LNCaP clone FGC (cell line): ENCODE data around the gene CNN1.
A peak's percentile ranks its signal among the peaks of the same experiment; 100 is the strongest.

Experiments
- DNase-seq: peaks from one replicate; pipeline ENCODE4 v3.0.0-alpha.2; 2011; ENCODE audit warnings: low read depth
- H3K4me3 ChIP-seq: 2 replicates; pipeline ENCODE4 v1.5.1; 2011; ENCODE audit warnings: mild to moderate bottlenecking, low read depth, low read length, control low read depth
- CTCF ChIP-seq: IDR thresholded peaks from 2 replicates; pipeline ENCODE4 v1.5.1; 2012; ENCODE audit warnings: mild to moderate bottlenecking; ENCODE audit not compliant: control insufficient read depth, insufficient read depth; ENCODE audit errors: extremely low read depth

CNN1 gene

GRCh38 chr19:11506967-11507366 is 31.7 kb upstream of the CNN1 start:
- no peak for DNase-seq
- no peak for TF ChIP-seq CTCF
- H3K4me3 ChIP-seq: peak overlapping the region; percentile 81

- DNase-seq: no peak
- no peak for TF ChIP-seq CTCF
- no peak overlapping the region for H3K4me3 ChIP-seq
Observed at GRCh38 chr19:11507370-11508078, 31.1 kb upstream of the CNN1 start.

- DNase-seq: no peak
- TF ChIP-seq CTCF: no peak
- H3K4me3 ChIP-seq: no peak overlapping the region
Observed at GRCh38 chr19:11510444-11510843, 28.2 kb upstream of the CNN1 start.

GRCh38 chr19:11513946-11514345 is 24.7 kb upstream of the CNN1 start:
- no peak for TF ChIP-seq CTCF
- H3K4me3 ChIP-seq: no peak overlapping the region
- no peak for DNase-seq

GRCh38 chr19:11519138-11519537 is 19.5 kb upstream of the CNN1 start:
- no peak overlapping the region for H3K4me3 ChIP-seq
- DNase-seq: no peak
- TF ChIP-seq CTCF: no peak

- DNase-seq: peak; percentile 96
- peak within 1 kb of the TSS; percentile 93 for H3K4me3 ChIP-seq
- no peak for TF ChIP-seq CTCF
Observed at GRCh38 chr19:11528551-11529341, 9.9 kb upstream of the CNN1 start, which contains the start of gene ECSIT. TSS of gene ECSIT (minus strand) at chr19:11529134. CDS start at chr19:11519170, 9,964 bp downstream.
